Peyer's patch (tissue), 4 donors: ENCODE measurements around the gene FAM193A. TPM values are rescaled to one million over a fixed set of nuclear protein-coding genes. Genes with fewer than 3 reads are reported as not detected.

Source experiments
- DNase-seq, 3 donors: peaks; one replicate each; pipeline ENCODE4 v3.0.0-alpha.2; 2017 to 2019
- H3K27ac ChIP-seq, 4 donors: fragments of 200-600 bp; sonication (generic); one replicate each; pipeline ENCODE4 v1.5.1; 2016 to 2019
- H3K27me3 ChIP-seq, 2 donors: fragments of 200-600 bp; sonication (generic); one replicate each; pipeline ENCODE4 v1.5.1; 2019
- H3K36me3 ChIP-seq, 3 donors: fragments of 200-600 bp; sonication (generic); one replicate each; pipeline ENCODE4 v1.5.1; 2016 to 2019
- H3K4me1 ChIP-seq, 4 donors: fragments of 200-600 bp; sonication (generic); one replicate each; pipeline ENCODE4 v1.5.1; 2016 to 2019
- H3K4me3 ChIP-seq, 4 donors: fragments of 200-600 bp; sonication (generic); 1 replicate in 3 of 4; 2 replicates in 1 of 4; pipeline ENCODE4 v1.5.1; 2016 to 2019; ENCODE audit warnings: mild to moderate bottlenecking in 1 of 4
- H3K9me3 ChIP-seq, 4 donors: fragments of 200-600 bp; sonication (generic); one replicate each; pipeline ENCODE4 v1.5.1; 2016 to 2019; ENCODE audit warnings: mild to moderate bottlenecking in 1 of 4
- POLR2A ChIP-seq, 2 donors: fragments of 450-650 bp; IDR thresholded peaks; one replicate each; pipeline ENCODE4 v1.5.1; 2017; ENCODE audit warnings: antibody characterized with exemption in 2 of 2, mild to moderate bottlenecking in 2 of 2, moderate library complexity in 2 of 2
- total RNA-seq, 4 donors: library from RNA; depleted of rRNA; stranded (reverse); fragments of >200 nt; gene quantifications; one replicate each; pipeline ENCODE4 v1.1.0, GENCODE V29; 2016
- TF ChIP-seq, protein P1 (sequence below), 6 experiments: fragments of 450-650 bp in 4 of 6; fragments of 200-600 bp in 2 of 6; sonication (generic) in 1 of 6; IDR thresholded peaks; one replicate each; pipeline ENCODE4 v1.5.1; 2017 to 2019; ENCODE audit warnings: antibody characterized with exemption in 6 of 6, mild to moderate bottlenecking in 3 of 6, moderate library complexity in 1 of 6

Gene FAM193A
- total RNA-seq, 4 donors from 2014 or later: 38.2 to 77.6 (median 51.2) TPM

DNA sequence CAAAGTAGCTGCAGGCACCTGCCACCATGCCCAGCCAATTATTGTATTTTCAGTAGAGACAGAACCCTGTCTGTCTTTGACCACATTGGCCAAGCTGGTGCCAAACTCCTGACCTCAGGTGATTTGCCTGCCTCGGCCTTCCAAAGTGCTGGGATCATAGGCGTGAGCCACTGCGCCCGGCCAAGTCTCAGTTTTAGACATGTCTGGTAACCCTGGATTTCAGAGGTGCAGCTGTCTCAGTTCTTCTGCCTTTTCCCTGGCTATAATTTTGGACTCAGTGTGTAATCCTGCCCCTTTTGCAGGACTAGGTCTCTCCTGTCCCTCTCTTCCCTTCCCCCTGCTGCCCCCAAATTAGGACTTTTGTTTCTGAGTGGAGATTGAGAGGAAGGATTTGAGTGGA, 46.6 kb downstream of the FAM193A start:
- Histone ChIP-seq H3K9me3 (no peaks in the 10 kb centered on the region), H3K4me3 (no peak overlapping the region), H3K4me1 (peaks cover 0 to 34% (median 3%) of the 10 kb centered on the region in 4 donors), H3K27me3 (no peaks in the 10 kb centered on the region), H3K27ac (no peak overlapping the region), H3K36me3 (no peaks in the 10 kb centered on the region)
- no peak for TF ChIP-seq POLR2A (IDR thresholded peaks at IDR 0.05)
- TF ChIP-seq, protein P1, sequence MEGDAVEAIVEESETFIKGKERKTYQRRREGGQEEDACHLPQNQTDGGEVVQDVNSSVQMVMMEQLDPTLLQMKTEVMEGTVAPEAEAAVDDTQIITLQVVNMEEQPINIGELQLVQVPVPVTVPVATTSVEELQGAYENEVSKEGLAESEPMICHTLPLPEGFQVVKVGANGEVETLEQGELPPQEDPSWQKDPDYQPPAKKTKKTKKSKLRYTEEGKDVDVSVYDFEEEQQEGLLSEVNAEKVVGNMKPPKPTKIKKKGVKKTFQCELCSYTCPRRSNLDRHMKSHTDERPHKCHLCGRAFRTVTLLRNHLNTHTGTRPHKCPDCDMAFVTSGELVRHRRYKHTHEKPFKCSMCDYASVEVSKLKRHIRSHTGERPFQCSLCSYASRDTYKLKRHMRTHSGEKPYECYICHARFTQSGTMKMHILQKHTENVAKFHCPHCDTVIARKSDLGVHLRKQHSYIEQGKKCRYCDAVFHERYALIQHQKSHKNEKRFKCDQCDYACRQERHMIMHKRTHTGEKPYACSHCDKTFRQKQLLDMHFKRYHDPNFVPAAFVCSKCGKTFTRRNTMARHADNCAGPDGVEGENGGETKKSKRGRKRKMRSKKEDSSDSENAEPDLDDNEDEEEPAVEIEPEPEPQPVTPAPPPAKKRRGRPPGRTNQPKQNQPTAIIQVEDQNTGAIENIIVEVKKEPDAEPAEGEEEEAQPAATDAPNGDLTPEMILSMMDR (IDR thresholded peaks at IDR 0.05): no peak
- DNase-seq: no peak

DNA sequence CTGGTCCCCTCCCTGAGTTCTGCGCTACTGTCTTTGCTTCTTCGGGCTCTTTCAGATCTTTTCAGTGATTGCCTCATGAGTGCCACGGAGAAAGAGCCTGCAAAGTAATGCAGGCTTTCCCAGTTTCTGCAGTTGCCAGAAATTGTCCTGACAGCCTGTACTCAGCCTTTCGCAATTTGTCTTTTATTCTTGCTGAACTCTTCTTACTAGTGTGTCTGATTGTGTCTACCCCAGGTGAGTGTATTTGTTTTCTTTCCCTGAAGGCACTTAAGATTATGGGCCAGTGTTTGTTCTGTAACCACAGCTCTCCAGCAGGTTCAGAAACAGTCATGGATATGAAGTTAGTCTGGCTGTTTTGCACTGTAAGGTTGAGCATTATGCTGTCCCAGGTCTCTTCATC, 47.1 kb downstream of the FAM193A start:
- TF ChIP-seq POLR2A (IDR thresholded peaks at IDR 0.05): no peak
- TF ChIP-seq, protein P1 (IDR thresholded peaks at IDR 0.05): no peak
- Histone ChIP-seq H3K27me3 (no peaks in the 10 kb centered on the region), H3K9me3 (no peaks in the 10 kb centered on the region), H3K36me3 (no peaks in the 10 kb centered on the region), H3K27ac (no peak overlapping the region), H3K4me1 (peaks cover 0 to 38% (median 3%) of the 10 kb centered on the region in 4 donors), H3K4me3 (no peak overlapping the region)
- no peak for DNase-seq

DNA sequence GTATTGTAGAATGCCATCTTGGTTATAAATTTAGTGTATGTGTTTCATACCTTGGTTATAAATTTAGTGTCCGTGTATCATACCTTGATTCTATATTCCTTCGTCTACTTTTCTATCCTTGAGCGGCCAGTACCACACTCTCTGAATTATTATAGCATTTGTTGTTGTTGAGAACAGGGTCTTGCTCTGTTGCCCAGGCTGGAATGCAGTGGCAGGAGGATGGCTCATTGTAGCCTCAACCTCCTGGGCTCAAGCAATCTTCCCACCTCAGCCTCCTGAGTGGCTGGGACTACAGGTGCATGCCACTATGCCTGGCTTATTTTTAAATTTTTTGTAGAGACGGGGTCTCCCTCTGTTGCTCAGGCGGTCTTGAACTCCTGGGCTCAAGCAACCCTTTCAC, 50.1 kb downstream of the FAM193A start:
- DNase-seq: no peak
- no peaks in the 10 kb centered on the region for H3K27me3 ChIP-seq
- no peaks in the 10 kb centered on the region for H3K9me3 ChIP-seq
- H3K4me3 ChIP-seq: no peak overlapping the region
- TF ChIP-seq POLR2A (IDR thresholded peaks at IDR 0.05): no peak
- TF ChIP-seq, protein P1 (IDR thresholded peaks at IDR 0.05): no peak
- H3K36me3 ChIP-seq: no peaks in the 10 kb centered on the region
- peaks cover 0 to 48% (median 3%) of the 10 kb centered on the region in 4 donors for H3K4me1 ChIP-seq
- no peak overlapping the region for H3K27ac ChIP-seq

DNA sequence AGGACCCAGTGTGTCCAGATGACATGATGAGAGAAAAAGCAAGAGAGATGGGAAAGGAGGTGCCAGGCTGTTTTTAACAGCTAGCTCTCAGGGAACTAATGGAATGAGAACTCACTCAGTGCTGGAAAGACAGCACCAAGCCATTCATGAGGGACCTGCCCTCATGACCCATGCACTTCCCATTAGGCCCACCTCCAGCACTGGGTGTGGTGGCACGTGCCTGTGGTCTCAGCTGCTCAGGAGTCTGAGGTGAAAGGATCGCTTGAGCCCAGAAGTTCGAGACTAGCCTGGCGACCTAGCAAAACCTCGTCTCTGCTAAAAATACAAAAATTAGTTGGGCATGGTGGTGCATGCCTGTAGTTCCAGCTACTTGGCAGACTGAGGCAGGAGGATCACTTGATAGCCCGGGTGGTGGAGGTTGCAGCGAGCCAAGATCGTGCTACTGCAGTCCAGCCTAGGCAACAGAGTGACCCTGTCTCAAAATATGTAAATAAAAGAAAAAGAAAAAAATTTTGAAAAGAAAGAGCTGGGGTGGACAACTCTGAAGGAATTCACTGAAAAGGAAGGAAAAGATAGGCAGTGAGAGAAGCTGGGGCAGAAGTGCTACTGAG, 50.9 kb downstream of the FAM193A start:
- H3K4me1 ChIP-seq: peaks cover 0 to 44% (median 3%) of the 10 kb centered on the region in 4 donors
- no peaks in the 10 kb centered on the region for H3K27me3 ChIP-seq
- no peaks in the 10 kb centered on the region for H3K9me3 ChIP-seq
- no peak overlapping the region for H3K4me3 ChIP-seq
- H3K36me3 ChIP-seq: no peaks in the 10 kb centered on the region
- DNase-seq: no peak
- TF ChIP-seq POLR2A (IDR thresholded peaks at IDR 0.05): no peak
- TF ChIP-seq, protein P1 (IDR thresholded peaks at IDR 0.05): no peak
- H3K27ac ChIP-seq: no peak overlapping the region

DNA sequence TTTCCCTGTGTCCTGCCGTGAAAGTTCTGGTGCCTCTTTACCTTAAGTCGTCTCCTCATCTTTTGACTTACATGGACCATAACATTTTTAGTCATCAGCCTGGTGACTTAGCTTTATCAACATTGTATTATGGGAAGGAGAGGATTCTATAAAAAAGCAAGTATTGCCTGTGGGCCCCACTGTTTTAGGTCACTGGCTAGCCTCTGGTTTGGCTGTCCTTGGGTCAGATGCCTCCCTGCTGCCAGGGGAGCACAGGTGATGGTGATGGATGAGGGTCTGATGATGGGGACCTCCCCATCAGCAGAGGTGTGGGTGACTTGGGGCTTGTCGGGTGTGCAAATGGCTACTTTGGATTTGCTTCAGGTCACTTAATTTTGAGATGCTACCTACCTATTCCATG, 51.8 kb downstream of the FAM193A start:
- Histone ChIP-seq H3K27me3 (no peaks in the 10 kb centered on the region), H3K4me3 (no peak overlapping the region), H3K27ac (no peak overlapping the region), H3K4me1 (peaks cover 0 to 43% (median 3%) of the 10 kb centered on the region in 4 donors), H3K36me3 (no peaks in the 10 kb centered on the region), H3K9me3 (no peaks in the 10 kb centered on the region)
- TF ChIP-seq, protein P1 (IDR thresholded peaks at IDR 0.05): no peak
- TF ChIP-seq POLR2A (IDR thresholded peaks at IDR 0.05): no peak
- no peak for DNase-seq
